ENCODE measurements around the gene INSM1. TPM values are rescaled to one million over a fixed set of nuclear protein-coding genes. Genes with fewer than 3 reads are reported as not detected.

Gene INSM1
- total RNA-seq, 1 experiment from 2014 or later, result not detected

DNA sequence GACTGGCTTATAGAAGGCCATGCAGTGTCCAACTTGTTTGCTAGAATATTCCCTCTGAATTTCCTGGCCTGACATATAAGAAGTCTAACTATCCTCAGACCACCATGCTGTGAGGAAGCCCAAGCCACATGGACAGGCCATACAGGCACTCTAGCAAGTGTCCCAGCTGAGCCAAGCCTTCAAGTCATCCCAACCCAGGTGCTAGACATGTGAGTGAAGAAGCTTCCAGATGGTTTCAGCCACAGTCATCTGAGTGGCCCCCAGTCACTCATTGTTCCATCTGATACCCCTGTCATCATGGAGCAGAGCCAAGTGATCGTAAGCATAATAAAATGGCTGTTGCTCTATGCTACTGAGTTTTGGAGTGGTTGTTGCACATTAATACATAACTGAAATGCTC is 46.0 kb upstream of the INSM1 start:
- CTCF ChIA-PET, result no interaction called here
- Histone ChIP-seq H3K27ac (ENCODE audit: low read depth, low read length, poor library complexity, severe bottlenecking) (no peak overlapping the region), H3K9me3 (ENCODE audit: low read depth, low read length, poor library complexity, severe bottlenecking) (no peaks in the 10 kb centered on the region), H3K27me3 (replicated peaks; ENCODE audit: insufficient read depth, low read depth, low read length, poor library complexity) (peaks cover 22% of the 10 kb centered on the region), H3K4me3 (ENCODE audit: low read depth, low read length, poor library complexity, severe bottlenecking) (no peak overlapping the region), H3K36me3 (ENCODE audit: insufficient read depth, low read length, poor library complexity, severe bottlenecking) (no peaks in the 10 kb centered on the region), H3K4me1 (ENCODE audit: insufficient read depth, low read length, poor library complexity, severe bottlenecking) (no peaks in the 10 kb centered on the region)
- no peak for TF ChIP-seq EZH2 (IDR thresholded peaks at IDR 0.05; ENCODE audit: borderline replicate concordance, low read depth, low read length, poor library complexity, severe bottlenecking)
- TF ChIP-seq, protein P1, sequence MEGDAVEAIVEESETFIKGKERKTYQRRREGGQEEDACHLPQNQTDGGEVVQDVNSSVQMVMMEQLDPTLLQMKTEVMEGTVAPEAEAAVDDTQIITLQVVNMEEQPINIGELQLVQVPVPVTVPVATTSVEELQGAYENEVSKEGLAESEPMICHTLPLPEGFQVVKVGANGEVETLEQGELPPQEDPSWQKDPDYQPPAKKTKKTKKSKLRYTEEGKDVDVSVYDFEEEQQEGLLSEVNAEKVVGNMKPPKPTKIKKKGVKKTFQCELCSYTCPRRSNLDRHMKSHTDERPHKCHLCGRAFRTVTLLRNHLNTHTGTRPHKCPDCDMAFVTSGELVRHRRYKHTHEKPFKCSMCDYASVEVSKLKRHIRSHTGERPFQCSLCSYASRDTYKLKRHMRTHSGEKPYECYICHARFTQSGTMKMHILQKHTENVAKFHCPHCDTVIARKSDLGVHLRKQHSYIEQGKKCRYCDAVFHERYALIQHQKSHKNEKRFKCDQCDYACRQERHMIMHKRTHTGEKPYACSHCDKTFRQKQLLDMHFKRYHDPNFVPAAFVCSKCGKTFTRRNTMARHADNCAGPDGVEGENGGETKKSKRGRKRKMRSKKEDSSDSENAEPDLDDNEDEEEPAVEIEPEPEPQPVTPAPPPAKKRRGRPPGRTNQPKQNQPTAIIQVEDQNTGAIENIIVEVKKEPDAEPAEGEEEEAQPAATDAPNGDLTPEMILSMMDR (conservative IDR thresholded peaks at IDR 0.05; ENCODE audit: low read depth, low read length), result no peak
- BruUV-seq (replicated peaks), result no TSS peak
- intact Hi-C loops (cut with micrococcal nuclease; ENCODE audit: unreplicated experiment), result no loop called here
- POLR2A ChIA-PET (ENCODE audit: low non-redundant PET), result no interaction called here
- DNase-seq (ENCODE audit: low spot score), result no peak

DNA sequence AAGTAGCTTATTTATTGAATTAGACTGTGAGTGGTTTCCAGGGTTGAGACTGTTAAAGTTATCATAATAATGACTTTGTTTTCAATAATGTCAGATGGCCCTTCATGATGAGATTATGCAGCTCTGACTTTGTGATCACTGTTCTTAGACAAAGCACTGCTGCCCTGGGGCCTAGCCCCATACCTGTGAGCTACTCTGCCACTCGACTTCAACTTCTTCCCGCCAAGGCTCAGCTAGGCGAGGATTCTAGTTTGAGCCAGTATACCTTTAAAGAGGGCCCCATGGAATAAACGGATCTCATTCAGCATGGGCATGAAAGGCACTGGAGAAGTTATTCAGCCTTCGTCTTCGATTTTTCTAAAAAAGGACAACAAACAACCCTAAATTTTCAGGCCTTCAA is 45.0 kb upstream of the INSM1 start:
- Histone ChIP-seq H3K36me3 (ENCODE audit: insufficient read depth, low read length, poor library complexity, severe bottlenecking) (no peaks in the 10 kb centered on the region), H3K27me3 (replicated peaks; ENCODE audit: insufficient read depth, low read depth, low read length, poor library complexity) (peaks cover 25% of the 10 kb centered on the region), H3K9me3 (ENCODE audit: low read depth, low read length, poor library complexity, severe bottlenecking) (no peaks in the 10 kb centered on the region), H3K4me3 (ENCODE audit: low read depth, low read length, poor library complexity, severe bottlenecking) (no peak overlapping the region), H3K4me1 (ENCODE audit: insufficient read depth, low read length, poor library complexity, severe bottlenecking) (no peaks in the 10 kb centered on the region), H3K27ac (ENCODE audit: low read depth, low read length, poor library complexity, severe bottlenecking) (no peak overlapping the region)
- intact Hi-C loops (cut with micrococcal nuclease; ENCODE audit: unreplicated experiment), result no loop called here
- ChIA-PET POLR2A (ENCODE audit: low non-redundant PET) (no interaction called here), CTCF (no interaction called here)
- BruUV-seq (replicated peaks), result no TSS peak
- TF ChIP-seq, protein P1 (conservative IDR thresholded peaks at IDR 0.05; ENCODE audit: low read depth, low read length), result no peak
- TF ChIP-seq EZH2 (IDR thresholded peaks at IDR 0.05; ENCODE audit: borderline replicate concordance, low read depth, low read length, poor library complexity, severe bottlenecking), result no peak
- no peak for DNase-seq (ENCODE audit: low spot score)

DNA sequence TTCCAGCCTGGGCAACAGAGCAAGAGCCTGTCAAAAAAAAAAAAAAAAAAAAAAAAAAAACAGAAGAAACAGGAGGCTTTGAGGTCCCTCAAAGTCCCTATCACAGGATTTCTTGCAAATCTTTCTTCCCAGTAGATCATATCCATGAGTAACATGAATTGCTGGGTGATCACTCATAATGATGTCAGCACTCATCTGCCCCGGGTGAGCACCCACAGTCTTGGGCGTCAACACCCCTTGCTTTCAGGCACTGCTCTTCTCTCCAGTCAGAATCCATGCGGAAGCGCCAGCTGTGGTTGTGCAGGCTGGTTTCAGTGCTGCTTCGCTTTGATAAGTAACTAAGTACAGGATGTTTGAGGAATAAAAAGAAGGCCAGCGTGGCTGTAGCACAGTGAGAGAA is 40.2 kb upstream of the INSM1 start:
- TF ChIP-seq, protein P1 (conservative IDR thresholded peaks at IDR 0.05; ENCODE audit: low read depth, low read length), result no peak
- TF ChIP-seq EZH2 (IDR thresholded peaks at IDR 0.05; ENCODE audit: borderline replicate concordance, low read depth, low read length, poor library complexity, severe bottlenecking), result no peak
- no TSS peak for BruUV-seq (replicated peaks)
- Histone ChIP-seq H3K4me1 (ENCODE audit: insufficient read depth, low read length, poor library complexity, severe bottlenecking) (no peaks in the 10 kb centered on the region), H3K27me3 (replicated peaks; ENCODE audit: insufficient read depth, low read depth, low read length, poor library complexity) (peaks cover 25% of the 10 kb centered on the region), H3K27ac (ENCODE audit: low read depth, low read length, poor library complexity, severe bottlenecking) (no peak overlapping the region), H3K36me3 (ENCODE audit: insufficient read depth, low read length, poor library complexity, severe bottlenecking) (no peaks in the 10 kb centered on the region), H3K4me3 (ENCODE audit: low read depth, low read length, poor library complexity, severe bottlenecking) (no peak overlapping the region), H3K9me3 (ENCODE audit: low read depth, low read length, poor library complexity, severe bottlenecking) (no peaks in the 10 kb centered on the region)
- CTCF ChIA-PET, result no interaction called here
- intact Hi-C loops (cut with micrococcal nuclease; ENCODE audit: unreplicated experiment), result no loop called here
- no peak for DNase-seq (ENCODE audit: low spot score)
- POLR2A ChIA-PET (ENCODE audit: low non-redundant PET), result no interaction called here
